Amniotic stem cell (primary cell): ENCODE results near the gene SRD5A1.

Experiments
- DNase-seq: peaks from one replicate; lab custom pipeline; 2025; lab: John Stamatoyannopoulos, UW

SRD5A1 gene

DNA sequence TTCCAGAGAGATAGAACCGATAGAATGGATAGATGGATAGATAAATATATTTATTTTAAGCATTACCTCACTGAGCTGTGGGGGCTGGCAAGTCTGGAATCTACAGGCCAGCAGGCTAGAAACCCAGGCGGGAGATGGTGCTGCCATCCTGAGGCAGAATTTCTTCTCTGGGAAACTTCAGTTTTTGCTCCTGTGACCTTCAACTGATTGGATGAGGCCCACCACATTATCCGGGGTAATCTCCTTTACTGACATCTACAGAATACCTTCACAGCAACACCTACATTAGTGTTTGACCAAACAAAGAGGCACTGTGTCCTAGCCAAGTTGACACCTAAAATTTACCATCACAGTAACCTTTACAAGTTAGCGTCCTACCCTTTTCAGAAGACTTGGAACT, 50.8 kb downstream of the SRD5A1 start:
- no peak for DNase-seq

DNA sequence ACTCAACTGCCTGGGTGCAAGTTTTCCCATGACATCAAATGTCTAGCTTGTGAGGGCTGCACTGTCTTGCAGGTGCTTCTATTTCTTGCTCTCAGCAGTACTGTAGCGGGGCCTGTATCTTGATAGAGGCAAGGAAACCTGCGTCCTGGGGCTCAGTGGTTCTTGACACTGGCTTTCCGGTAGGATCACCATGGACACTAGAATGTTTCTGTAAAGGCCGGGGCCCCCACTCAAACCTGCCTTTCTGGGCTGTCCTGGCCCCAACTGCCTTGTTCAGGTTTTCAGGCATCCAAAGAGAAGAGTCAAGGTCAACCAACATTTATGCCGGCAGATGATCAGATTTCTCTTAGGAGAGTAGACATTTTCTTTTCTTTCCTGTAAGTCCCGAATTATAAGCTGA, 53.3 kb downstream of the SRD5A1 start:
- no peak for DNase-seq

DNA sequence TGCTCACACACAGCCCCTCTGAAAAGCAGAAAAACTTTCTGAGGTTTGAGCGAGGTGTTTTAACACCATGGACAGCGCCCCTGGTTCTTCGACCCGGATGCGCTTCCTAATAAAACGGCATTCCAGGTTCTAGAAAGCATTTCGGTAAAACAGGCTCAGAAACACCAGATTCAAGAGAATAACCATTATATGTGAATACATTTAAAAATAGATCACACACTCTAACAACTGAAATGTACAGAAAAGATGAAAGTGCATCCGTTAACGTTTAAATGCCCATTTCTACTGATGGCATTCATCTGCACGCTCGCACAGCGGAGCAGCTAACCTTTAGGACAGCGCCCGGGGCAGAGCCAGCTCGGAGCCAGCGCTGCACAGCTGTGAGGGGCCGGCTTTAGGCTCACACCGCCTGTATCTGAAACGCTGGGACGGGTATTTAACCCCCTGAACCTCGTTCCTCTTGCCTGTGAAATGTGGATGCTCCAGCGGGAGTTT, 53.7 kb downstream of the SRD5A1 start:
- peak; percentile 4 for DNase-seq

DNA sequence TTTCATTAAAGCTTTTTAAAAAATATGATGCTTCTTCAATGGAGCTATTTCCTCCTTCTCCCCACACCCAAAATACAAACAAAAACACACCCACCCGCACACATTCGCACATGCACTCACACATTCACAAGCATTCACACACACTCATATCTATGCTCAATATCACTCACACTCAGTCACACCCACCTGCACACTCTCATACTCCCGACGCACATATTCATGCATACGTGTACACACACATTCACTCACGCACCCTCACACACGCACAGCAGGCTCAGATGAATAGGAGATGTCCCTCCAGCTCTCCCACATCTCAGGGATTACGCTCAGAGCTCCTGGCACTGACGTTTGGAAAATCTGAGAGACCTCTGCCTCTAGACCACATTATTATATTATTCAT, 54.3 kb downstream of the SRD5A1 start:
- no peak for DNase-seq

DNA sequence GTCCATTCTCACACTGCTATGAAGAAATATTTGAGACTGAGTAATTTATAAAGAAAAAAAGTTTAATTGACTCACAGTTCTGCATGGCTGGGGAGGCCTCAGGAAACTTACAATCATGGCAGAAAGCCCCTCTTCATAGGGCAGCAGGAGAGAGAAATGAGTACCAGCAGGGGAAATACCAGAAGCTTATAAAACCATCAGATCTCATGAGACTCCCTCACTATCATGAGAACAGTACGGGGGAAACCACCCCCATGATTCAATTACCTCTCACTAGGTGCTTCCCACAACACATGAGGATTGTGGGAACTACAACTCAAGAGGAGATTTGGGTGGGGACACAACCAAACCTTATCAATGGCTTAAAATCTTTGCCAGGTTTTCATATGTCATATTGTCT, 59.7 kb downstream of the SRD5A1 start:
- no peak for DNase-seq

DNA sequence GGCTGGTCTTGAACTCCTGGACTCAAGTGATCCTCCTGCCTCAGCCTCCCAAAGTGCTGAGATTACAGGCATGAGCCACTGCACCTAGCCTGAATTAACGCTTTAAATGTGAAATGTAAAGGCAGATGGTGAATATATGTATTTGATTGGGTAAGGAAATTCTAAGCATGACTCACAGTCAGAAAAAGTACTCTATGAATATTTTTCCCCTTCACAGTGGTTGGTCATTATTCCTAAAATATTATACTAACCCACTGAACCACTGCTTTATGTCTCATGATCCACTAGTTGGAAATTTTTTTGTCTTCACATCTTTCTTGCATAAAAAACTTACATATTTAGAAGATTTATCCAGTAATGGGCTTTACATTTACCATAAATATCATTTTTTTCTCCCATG, 65.5 kb downstream of the SRD5A1 start:
- no peak for DNase-seq

DNA sequence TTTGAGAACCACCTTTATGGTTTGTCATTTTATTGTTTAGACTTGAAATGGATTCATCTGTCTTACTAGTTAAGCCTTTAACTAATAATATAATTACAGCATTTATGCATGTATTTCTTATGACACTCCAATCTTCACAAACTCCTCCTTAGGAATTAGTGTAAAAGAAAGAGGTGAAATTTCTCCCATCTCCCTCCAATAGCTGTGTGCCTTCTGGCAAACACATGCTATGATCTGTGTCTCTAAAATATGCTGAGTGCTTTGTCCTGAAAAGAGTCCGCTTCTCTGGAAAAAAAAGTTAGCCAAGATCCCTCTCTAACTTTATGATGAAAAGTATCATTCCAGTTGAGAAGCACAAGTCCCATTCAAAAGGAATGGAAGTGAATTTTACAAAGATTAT, 66.1 kb downstream of the SRD5A1 start:
- DNase-seq, result no peak

DNA sequence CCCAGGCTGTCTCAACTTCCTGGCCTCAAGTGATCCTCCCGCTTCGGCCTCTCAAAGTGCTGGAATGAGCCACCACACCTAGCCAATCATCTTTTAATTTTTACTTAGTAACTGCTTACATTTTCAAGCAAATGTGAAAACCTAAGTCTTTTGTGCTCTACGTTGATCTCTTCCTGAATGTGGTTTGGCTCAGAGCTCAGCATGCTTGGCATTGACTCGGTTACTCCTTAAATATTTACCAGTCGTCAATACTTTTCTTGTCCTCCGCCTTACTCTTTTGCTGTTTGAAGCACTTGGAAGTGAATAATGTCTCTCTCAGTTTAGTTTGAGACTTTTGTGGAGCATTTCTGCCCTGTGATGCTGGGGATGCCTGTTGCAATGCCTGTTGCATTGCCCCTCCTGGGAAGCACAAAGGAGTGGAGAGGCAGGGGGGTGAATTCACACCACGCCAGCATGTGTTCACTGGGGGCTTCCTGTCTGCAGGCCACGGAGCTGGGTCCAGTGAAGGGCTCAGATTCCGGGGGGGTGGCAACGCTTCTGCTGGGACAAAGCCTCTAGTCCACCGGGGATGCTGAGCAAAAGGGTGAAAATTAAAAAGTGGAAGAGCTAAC, 66.9 kb downstream of the SRD5A1 start:
- DNase-seq, result no peak

DNA sequence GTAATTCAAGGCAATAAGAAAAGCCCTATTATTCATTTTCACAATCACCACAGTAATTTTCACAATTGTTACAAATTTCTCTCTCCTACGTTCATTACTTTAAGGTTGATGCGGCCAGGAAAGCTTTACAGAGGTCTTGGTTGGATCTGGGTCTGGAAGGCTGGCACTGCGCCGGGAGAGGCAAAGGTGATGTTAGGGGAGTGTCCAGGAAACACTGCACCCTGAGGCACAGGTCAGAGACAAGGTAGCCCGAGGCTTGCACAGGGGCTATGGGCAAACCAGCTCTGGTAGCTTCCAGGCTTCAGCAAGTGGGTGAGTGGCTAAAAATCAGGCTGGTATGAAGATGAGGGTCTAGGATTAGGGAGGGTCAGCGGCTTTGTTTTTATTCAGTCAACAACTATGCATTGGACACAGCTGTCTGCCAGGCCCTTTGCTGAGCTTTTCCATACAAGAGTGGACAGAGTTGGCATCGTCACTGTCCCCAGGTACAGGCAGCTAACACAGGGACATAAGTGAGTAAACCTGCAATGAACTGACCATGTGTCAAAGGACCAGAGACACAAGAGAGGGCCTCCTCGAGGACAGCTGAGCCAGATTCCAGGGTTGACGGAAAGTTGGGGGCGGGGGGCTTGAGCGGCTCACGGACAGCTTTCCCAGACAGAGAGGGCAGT, 67.6 kb downstream of the SRD5A1 start:
- DNase-seq, result no peak

DNA sequence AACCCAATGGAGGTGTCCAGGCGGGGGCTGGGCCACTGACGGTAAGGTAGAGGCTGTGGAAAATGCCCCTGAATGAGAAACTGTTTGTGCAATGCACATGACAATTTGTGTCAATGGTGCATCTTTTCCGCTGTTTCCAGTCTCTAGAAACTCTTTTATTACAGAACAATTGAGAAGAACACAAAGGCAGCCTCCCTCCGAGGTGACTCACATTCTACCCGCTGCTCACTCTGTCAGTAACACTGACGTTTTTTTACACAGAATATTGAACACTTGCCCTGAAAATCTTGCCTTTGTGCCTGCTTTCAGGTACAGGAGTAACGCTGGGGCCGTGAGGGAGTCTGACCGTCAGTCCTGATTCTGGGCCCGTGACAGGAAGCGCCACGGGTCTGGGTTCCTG, 68.3 kb downstream of the SRD5A1 start:
- DNase-seq, result no peak

DNA sequence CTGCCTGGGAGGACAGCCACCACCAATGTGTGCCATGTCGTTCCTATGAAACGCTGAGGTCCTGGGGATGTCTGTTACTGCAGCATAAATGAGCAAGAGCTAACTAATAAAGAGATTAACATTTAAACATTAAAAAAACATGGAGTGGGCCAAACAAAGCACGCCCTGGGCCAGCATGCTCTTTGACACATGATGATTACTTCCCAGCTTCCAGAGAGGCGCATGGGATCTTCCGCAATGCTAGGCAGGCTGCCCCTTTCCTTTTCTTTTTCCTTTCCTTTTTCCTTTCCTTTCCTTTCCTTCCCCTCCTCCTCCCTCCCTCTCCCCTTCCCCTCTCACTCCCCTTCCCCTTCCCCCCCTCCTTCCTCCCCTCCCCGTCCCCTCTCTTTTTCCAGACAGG, 69.4 kb downstream of the SRD5A1 start:
- no peak for DNase-seq

DNA sequence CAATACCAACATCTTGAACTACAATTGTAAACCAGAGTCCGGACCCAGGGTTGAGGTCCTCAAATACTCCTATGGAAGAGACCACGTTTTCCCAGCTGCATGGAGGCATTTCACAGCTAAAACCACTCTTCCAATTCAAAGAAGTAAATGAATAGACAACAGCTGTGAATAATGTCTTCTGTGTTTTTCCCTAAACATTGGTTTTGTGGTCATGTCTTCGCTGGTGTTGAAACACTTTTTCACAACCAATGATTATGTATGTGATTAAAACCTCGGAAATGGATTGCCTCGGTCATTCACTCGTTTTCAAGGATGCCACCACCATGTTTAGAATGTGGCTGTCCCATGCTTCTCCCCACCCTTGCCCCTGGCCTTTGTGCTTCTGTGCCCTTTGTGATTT, 70.6 kb downstream of the SRD5A1 start:
- DNase-seq, result no peak

DNA sequence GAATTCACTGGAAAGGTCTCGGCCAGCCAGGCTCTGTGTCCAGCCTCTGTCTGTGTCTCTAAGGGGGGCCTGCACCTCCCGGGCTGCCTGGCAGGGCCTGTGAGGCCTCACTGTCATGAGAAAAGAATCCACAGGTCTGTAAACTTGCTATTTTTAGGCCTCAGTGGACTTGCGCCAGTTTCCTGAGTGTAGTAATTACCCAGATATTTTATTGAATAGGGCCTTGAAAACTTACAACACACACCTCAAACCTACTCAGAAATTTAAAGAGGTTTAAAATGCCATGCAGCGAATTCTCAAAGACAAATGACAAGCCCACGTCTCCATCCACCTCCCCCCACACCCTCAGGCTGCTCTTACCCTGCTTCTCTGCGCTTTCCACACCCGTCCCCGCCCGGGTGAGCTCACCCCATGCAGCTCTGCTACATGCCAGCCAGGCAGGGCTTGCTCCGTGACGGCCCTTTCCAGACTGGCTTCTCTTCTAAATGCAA, 71.2 kb downstream of the SRD5A1 start:
- DNase-seq, result peak; percentile 45

DNA sequence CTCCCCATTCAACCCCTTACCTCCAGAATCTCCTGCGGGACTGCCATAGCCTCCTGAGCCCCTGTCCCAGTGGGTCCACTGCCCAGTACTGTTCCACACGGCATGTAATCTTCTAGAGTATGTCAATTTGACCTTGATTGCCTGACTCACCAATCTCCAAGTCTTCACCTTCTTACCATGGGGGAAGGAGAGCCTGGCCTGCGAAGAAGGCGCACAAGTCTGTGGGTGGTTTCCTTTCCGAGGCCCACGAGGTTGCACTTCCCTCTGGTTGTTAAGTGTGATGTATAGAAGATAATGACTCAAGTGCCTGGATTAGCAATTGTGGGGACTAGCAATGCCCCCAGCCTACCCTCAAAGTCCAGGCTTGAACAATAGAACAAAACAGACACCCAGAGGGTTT, 71.8 kb downstream of the SRD5A1 start:
- DNase-seq, result no peak

DNA sequence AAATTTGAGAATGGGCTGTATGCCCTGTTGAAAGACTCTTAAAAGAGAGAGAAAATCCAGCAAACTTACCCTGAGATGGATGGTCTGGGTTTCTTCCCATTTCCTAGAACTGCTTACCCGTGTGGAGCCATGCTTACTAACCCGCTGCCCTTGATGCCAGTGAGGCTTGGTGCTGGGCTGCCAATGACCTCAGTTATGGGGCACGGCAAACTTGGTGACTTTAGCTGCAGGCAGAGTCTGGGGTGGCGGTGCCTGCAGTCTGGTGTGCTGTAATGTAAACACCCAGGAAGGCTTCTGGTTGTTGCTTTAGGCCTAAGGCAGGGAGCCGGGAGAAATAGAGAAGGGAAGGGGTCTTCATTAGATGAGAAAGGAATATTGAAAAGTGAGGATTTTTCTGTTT, 72.7 kb downstream of the SRD5A1 start:
- DNase-seq, result no peak

DNA sequence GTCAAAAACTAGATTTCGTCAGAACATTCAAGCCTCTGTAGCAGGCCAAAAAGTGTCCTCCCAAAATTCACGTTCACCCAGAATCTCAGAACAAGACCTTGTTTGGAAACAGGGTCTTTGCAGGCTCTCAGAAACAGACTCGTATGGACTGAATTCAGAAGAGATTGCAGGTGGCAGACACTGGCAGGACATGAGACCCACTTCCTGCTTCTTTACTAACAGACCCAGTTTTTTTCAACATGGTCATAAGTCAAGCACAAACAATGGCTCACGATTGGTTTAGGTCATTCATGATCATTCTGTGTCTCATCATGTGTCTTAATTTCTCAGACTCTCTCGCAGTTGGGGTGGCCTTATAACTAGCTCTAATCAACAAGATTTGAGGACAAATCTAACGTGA, 74.6 kb downstream of the SRD5A1 start:
- DNase-seq, result no peak

DNA sequence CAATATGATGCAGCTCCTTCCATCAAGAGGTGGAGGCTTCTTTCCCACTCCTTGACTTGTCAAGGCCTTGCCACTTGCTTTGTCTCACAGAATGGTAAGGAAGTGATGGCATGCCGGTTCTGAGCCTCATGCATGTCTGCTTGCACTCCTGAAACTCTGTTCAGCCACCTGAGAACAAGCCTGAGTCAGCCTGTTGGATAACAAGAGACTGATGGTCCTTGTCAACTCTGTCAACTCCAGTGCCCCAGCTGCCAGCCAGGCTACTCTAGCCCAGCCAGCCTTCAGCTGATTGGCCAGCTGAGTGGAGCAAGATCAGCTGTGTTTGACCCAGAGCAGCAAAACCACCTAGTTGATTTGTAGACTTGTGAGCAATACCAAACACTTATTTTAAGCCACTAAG, 75.6 kb downstream of the SRD5A1 start:
- DNase-seq, result no peak

DNA sequence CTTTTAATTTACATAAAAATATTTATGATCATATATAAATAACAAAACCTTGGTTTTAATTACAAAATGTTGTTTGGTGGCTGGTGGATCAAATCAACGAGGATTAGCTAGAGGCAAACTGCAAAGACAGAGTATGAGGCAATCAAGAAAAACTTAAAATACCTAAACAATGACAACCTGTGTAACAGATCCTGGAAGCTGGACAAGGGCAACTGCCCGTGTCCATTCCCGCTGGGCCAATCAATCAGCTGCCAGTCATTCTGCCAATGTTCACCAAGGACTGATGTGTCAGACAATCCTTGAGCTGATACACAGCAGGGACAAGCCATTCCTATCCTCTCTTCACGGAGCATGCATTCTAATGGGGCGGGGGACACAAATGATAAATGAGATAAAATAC, 76.8 kb downstream of the SRD5A1 start:
- DNase-seq, result no peak

DNA sequence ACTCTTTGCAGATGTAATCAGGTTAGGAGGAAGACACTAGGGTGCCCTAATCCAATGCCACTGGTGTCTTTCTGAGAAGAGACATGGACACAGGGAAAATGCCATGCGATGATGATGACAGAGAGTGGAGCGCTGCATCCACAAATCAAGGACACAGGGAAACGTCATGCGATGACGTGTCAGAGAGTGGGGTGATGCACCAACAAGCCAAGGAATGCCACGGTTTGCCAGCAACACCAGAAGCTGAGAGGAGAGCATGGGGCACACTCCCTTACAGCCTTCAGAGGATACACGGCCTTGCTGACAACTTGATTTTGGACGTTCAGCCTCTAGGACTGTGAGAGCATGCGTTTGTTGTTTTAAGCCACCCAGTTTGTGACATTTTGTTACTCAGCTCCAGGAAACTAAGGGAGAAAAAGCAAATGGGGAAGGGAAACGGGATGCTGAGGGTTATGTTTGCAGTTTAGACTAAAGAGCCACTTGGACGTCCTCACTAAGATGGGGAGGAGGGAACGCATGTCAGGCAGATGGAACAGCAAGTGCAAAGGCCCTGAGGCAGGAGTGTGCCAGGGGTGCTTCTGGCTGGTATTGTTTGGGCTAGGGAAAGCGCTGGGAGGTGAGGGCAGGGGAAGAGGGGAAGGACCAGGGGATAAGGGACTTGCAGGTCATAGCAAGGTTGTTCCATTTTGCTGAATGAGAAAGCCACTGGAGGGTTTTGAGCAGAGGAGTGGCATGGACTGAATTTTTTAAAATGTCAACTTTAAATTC, 77.5 kb downstream of the SRD5A1 start:
- DNase-seq, result no peak

DNA sequence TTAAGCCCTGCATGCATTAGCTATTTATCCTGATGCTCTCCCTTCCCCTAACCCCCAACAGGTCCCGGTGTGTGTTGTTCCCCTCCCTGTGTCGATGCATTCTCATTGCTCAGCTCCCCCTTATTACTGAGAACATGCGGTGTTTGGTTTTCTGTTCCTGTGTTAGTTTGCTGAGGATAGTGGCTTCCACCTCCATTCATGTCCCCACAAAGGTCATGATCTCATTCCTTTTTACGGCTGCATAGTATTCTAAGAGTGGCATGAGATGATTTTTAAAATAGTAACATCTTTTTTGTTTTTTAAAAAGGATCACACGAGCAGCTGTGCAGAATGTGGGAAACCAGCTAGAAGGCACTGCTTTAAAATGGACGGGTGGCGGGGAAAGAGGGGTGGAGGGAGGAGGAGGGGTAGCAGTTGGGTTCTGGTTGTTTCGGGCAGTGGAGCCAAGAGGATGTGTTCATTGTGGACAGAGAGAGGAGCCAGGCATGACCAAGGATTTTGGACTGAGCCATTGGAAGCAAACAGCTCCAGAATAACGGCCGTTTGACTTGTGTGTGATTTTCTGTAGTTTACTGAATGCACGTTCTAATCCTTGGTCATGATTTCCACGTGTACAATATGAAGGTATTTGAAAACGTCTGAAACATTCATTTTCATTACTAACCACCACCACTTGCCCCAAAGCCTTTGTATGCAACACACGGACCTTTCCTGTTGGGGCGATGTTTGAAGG, 78.3 kb downstream of the SRD5A1 start:
- no peak for DNase-seq

DNA sequence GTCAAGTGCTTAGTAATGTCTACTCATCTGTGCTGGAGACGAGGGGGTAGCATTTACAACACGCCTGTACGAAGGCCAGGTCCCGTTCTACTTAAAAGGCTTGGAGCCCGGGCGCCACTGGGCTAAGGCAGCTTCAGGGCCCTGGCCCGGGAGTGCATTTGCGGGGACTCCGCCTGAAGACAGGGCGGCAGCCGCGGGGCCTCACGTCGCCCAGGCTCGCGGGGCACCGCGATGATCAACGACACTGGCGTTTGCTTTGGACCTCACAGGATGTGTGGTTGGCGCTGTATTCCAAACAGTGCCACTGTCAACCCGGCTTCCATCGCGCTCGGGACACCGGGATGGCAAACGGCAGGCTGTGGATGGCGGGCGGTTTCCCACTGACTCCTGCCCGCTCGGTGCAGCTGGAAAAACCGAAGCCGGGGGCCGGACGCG, 78.9 kb downstream of the SRD5A1 start:
- no peak for DNase-seq

DNA sequence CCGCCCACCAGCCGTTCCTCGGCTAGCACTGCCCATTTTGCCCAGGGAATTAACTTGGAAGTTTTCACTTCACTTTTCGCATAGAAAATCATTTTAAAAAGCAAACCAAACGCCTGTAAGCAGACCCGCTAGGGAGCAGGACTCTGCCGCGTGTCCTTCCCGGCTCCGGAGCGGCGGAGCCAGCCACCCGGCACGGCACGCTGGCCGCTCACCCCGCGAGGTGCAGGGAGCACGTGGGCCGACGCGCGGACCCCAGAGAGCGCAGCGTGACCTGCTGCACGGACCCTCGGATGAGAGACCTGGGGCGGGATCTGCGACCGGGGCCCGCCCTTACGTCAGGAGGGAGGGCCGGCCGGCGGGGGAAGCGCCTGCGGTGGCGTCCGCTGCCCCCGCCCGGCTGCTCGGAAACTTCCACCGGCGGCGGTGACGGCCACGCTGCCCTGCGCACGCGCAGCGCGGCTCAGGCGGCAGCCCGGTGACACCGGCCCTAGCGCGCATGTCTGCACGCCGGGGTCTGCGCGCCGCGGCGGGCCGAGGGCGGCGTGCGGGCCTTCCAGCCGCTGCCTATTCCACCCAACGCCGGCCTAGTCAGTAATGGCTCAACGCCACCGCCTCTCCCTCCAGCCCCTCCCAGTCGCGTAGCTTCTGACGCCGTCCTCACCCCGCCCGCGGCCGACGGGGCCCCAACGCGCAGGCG, 79.5 kb downstream of the SRD5A1 start:
- peak; percentile 92 for DNase-seq
